ENCODE results near the gene MARCHF9.
A peak's percentile ranks its signal among the peaks of the same experiment; 100 is the strongest.

Gene MARCHF9

DNA sequence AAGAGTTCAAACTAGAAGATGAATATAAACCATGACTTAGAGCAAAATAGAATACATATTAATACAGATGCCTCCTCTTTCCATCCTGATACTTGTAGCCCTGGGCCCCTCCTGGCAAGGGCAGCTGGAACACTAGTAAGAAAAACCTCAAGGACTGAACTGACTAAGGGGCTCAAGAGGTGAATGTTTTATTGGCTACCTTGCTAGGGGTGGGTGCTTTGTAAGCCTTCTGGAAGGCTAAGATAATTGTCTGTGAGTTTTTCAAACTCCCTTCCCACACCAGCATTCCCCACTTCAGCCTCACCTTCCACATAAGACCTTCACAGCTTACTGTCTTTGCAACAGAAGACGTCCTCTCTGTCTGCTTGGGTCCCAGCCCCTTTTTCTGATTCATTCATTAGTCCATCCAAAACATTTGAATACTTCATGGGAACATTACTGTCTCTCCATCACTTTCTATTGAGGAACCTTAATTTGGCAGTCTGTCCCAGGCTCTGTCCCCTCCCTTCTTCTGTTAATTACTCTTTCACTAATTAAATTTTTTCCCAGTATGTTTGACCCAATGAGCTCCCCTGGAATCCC is 1.1 kb upstream of the MARCHF9 start:
- DNase-seq (ENCODE audit: low spot score), result no peak

- DNase-seq (ENCODE audit: low spot score), result no peak
These were observed 221 bp downstream of the MARCHF9 start for GRCh38 chr12:57755194-57755453.

DNA sequence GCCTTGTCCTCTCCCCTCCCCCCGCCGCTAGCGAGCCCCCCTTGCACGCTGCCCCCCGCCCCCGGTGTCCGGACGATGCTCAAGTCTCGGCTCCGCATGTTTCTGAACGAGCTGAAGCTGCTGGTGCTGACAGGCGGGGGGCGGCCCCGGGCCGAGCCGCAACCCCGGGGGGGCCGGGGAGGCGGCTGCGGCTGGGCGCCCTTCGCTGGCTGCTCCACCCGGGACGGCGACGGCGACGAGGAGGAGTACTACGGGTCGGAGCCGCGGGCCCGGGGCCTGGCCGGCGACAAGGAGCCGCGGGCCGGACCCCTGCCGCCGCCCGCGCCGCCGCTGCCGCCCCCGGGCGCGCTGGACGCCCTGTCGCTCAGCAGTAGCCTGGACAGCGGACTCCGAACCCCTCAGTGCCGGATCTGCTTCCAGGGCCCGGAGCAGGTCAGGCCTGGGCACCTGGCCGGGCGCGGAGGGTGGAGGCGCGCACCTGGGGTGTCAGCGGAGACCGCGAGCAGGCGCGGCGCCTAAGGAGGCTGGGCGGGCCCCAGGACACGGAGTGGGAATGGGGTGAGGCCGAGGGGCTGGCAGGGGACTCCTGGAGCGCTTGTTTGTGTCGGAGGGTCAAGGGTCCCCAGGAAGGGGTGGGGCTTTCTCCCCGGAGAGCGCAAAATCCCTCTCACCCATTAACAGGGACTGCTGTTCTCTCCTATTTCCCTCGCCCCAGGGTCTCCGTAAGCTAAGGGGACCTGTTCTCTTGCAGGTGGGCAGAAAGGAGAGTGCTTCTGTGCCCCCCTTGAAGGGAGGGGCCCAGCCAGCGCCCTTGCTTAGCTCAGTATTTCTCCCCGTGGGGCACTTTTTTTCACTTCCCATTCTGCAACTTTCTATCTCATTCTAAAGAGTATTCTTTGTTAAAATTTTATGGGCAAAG is 810 bp downstream of the MARCHF9 start:
- DNase-seq (ENCODE audit: low spot score), result no peak

DNA sequence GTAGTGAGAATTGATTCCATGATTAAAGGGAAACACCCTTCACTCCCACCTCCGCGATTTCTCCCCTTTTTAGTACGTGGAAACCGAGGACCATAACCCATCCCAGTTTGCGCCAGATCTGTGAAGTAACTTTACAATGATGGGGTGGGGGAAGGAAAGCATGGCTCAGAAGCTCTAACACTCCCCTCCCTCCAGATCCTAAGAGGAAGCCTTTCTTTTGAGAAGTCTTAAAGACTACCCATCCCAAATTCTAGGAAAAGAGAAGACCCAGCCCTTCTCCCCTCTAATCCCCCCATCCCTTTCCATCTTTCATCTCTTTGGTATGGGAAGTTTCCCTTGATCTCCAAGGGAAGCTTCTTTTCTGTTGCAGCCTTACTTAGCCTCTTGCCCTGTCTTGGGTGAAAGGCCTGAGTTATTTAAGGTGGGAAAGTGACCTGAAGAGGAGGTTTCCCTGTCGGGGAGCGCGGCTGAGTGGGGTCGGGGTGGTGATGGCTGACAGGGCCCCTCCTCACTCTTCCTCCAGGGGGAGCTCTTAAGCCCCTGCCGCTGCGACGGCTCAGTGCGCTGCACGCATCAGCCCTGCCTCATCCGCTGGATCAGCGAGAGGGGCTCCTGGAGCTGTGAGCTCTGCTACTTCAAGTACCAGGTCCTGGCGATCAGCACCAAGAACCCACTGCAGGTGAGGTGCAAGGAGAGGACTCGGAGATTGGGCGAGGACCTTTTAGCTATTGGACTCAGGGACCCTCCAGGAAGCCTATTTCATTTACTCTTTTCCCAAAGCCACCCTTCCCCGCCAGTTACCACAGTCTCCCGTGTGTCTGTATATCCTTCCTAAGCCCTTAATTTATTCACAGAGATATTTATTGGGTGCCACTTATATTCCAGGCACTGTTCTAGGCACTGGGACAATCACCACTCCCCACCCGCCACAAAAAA is 1.8 kb downstream of the MARCHF9 start:
- DNase-seq (ENCODE audit: low spot score), result peak; percentile 69

- no peak for DNase-seq (ENCODE audit: low spot score)
These were observed 2.9 kb downstream of the MARCHF9 start for GRCh38 chr12:57757771-57758170.

- no peak for DNase-seq (ENCODE audit: low spot score)
These were observed 3.9 kb downstream of the MARCHF9 start for GRCh38 chr12:57758552-57759359.

GRCh38 chr12:57759360-57759980 is 4.6 kb downstream of the MARCHF9 start:
- peak; percentile 56 for DNase-seq (ENCODE audit: low spot score)

DNA sequence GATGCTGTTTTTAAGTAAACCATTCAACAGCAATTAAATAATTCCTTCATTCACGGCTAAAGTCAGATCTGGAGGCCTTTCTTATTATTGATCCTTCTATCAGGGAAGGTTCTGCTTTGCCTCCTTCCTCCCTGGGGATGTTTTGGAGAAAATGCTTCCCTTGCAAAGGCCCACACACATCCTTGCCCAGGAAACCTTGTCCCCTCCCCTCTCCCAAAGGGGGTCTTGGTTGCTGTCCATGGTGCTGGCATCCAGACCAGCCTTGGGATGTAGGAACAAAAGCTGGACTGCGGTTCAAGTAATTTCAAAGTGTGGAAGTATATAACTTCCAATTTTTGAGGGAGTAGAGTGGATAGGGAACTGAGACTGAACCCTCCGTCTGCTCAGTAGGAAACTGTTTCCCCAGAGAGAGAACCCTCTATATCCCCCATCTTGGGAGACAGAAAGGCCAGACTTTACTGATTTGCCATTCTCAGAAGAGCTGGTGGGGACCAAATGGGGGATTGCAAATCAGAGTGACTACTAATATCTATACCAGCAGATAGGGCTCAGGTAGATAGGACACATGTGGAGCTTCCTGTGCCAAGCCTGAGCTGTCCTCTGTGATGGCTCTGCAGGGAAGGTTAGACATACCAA is 5.6 kb downstream of the MARCHF9 start:
- DNase-seq (ENCODE audit: low spot score), result no peak

DNA sequence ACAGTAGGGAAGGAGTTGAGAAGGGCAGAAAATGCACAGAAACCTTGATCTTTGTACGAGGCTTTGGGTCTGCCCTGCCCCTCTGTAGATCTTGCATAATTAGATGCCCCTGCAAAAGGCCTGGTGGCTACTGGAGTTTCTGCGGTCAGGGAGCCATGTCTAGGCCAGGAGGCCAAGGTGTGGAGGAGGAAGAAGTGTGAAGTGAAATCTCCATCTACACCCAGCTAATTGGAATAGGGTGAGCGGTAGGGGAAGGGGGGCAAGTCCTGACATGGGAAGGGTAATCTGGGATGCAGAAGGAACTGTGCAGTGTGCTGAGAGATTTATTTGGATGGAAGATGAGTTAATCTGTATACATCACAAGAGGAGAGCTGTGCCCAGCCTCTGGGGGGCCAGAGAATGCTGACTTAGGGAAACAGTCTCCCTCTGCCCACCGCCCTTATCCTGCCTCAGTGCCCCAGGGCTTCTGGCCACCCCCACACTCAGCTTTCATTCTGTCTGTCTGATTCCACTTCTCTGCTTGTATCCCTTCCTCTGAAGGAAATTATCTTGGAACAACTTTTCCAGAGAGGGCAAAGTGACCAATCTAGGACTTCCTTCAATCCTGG is 6.6 kb downstream of the MARCHF9 start:
- DNase-seq (ENCODE audit: low spot score), result no peak

GRCh38 chr12:57762463-57762862 is 7.6 kb downstream of the MARCHF9 start:
- no peak for DNase-seq (ENCODE audit: low spot score)

DNA sequence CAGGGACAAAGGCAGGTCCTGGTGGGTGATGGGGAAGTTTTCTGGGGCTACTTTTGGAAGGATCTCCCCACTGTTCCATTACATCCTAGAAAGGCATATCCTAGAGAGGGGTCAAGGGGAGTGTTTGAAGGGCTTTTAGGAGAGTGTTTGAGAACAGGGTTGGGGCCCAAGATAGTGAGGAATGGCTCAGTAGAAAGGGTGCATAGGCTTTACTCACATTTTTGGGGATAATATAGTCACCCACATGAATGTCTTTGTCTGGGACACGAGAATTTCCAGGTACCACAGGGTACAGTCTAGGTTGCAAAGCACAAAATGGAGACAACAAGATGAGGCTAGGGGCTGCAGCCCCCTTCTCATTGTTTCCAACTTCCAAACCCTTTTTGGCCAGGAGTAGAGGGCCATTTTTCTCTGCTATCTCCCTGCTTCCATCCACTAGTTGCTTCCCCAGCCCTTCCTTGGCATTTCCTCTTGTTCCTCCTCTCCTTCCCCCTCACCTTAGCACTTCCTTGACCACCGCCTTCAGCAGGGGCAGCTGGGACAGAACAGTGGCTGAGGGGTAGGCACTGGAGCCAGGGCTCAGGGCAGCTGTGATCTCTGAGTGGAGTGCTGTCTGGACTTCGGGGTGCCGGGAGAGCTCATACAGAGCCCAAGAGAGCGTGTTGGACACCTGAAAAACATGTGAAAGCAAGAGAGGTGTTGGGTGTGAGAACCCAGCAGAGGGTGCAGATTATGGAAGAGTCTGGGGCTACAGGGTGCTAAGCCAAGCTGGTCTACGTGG is 9.2 kb downstream of the MARCHF9 start:
- no peak for DNase-seq (ENCODE audit: low spot score)

- DNase-seq (ENCODE audit: low spot score), result no peak
These were observed 9.7 kb downstream of the MARCHF9 start for GRCh38 chr12:57764662-57765002.

DNA sequence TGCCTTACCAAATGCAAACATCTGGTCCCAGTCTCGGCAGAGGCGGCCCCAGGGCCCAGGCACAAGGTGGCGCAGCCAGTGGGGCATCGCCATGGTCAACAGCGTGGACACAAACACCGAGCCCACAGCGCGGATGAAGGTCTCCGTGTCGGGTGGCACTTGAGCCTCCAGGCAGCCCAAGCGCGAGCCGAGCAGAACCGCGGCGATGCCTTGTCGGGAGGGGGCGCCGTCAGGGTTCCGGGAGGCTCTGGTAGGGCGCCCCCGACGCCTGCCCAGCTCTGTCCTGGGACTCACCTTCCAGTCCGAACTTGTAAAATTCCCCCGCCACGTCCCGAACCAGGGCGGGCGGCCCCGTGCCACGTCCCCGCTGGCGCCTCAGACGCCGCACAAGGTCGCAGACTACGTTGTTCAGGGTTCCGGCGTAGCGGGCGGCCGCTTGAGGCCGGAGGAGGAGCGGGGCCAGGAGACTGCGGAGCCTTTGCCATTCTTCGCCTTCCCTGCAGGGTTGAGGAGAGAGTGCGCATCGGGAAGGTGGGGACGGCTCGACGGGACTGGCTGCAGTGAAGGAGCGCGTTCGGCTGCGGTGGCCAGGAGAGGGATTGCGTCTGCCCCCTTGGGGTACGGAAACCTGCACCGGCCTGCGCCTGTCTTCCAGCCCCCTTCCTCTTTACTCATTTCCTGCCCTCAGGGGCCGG is 10.2 kb downstream of the MARCHF9 start:
- DNase-seq (ENCODE audit: low spot score), result peak; percentile 42

GRCh38 chr12:57765698-57766463 is 11.0 kb downstream of the MARCHF9 start:
- DNase-seq (ENCODE audit: low spot score), result no peak

GRCh38 chr12:57766464-57767304 is 11.8 kb downstream of the MARCHF9 start, which contains the start of gene CYP27B1:
TSS of gene CYP27B1 (minus strand) at chr12:57767078. CDS start at chr12:57767041, 37 bp downstream.
- DNase-seq (ENCODE audit: low spot score), result no peak

DNA sequence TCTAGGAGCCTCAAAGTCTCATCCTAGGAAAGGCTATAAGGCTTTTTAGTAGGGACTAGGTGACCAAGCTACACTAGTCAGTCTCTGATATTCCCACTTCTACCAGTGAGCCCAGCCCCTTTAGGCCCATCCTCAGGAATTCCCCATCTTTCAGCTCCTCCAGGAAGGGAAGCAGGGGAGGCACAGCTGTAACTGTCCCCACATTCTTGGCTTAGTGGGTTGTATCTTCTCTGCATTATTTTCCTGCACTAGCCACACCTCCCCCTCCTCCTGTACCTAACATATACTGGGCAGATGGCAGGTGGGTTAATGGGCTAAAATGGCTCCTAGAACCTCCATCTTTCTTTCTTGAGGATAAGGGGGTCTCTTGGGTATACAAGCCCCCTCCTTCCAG is 12.4 kb downstream of the MARCHF9 start:
- no peak for DNase-seq (ENCODE audit: low spot score)

DNA sequence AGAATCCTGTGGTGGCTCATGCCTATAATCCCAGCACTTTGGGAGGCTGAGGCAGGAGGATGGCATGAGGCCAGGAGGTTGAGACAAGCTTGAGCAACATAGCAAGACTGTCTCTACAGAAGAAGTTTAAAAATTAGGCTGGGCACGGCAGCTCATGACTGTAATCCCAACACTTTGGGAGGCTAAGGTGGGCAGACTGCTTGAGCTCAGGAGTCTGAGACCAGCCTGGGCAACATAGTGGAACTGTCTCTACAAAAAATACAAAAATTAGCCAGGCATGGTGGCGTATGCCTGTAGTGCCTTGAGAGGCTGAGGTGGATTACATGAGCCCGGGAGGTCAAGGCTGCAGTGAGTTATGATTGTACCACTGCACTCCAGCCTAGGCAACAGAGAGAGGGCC is 13.0 kb downstream of the MARCHF9 start:
- DNase-seq (ENCODE audit: low spot score), result no peak
